GM06990 (cell line): ENCODE data around the gene NPAS2.

Source experiments
- DNase-seq: peaks from one replicate; pipeline ENCODE4 v3.0.0-alpha.2; 2011; ENCODE audit not compliant: insufficient read length; ENCODE audit errors: extremely low read depth
- H3K27me3 ChIP-seq: replicated peaks from 2 replicates; pipeline ENCODE4 v1.6.0; 2011; ENCODE audit warnings: low read length; ENCODE audit not compliant: control insufficient read depth, insufficient read depth
- H3K36me3 ChIP-seq: 2 replicates; pipeline ENCODE4 v1.5.1; 2011; ENCODE audit warnings: low read length; ENCODE audit not compliant: control insufficient read depth, insufficient read depth
- H3K4me3 ChIP-seq: replicated peaks from 2 replicates; pipeline ENCODE4 v1.5.1; 2011; ENCODE audit warnings: low read depth, mild to moderate bottlenecking, control low read depth, low read length
- TF ChIP-seq, protein P1 (sequence below): IDR thresholded peaks from 2 replicates; pipeline ENCODE4 v1.5.1; 2011; ENCODE audit warnings: low read length, control low read depth, mild to moderate bottlenecking, inconsistent platforms; ENCODE audit not compliant: insufficient read depth, poor library complexity, severe bottlenecking

The NPAS2 gene

DNA sequence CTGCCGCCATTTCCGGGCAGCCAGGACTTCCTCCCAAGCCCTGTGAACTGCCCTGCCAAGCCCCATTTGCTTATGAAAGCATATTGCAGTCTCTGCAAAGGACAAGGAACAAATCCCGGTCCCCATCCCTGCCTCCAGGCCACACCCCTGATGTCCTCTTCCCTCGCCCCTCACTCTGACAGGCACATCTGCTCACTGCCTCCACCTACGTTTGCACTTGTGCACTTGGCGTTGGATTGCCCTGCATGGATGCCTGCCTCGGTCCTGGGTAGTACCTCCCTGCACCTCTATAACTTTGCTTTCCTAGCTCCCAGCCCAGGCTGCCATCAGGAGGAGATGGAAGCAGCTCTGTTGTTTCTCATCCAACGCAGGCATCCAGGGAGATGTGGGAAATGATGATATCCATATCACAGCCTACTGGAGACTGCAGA is 162.5 kb downstream of the NPAS2 start:
- H3K36me3 ChIP-seq: no peaks in the 10 kb centered on the region
- no peak for DNase-seq
- H3K4me3 ChIP-seq: no peak overlapping the region
- H3K27me3 ChIP-seq: no peaks in the 10 kb centered on the region
- TF ChIP-seq, protein P1, sequence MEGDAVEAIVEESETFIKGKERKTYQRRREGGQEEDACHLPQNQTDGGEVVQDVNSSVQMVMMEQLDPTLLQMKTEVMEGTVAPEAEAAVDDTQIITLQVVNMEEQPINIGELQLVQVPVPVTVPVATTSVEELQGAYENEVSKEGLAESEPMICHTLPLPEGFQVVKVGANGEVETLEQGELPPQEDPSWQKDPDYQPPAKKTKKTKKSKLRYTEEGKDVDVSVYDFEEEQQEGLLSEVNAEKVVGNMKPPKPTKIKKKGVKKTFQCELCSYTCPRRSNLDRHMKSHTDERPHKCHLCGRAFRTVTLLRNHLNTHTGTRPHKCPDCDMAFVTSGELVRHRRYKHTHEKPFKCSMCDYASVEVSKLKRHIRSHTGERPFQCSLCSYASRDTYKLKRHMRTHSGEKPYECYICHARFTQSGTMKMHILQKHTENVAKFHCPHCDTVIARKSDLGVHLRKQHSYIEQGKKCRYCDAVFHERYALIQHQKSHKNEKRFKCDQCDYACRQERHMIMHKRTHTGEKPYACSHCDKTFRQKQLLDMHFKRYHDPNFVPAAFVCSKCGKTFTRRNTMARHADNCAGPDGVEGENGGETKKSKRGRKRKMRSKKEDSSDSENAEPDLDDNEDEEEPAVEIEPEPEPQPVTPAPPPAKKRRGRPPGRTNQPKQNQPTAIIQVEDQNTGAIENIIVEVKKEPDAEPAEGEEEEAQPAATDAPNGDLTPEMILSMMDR: no peak

- H3K36me3 ChIP-seq: no peaks in the 10 kb centered on the region
- TF ChIP-seq, protein P1: no peak
- DNase-seq: no peak
- no peak overlapping the region for H3K4me3 ChIP-seq
- no peaks in the 10 kb centered on the region for H3K27me3 ChIP-seq
These were observed 163.3 kb downstream of the NPAS2 start for GRCh38 chr2:100983201-100983600.

DNA sequence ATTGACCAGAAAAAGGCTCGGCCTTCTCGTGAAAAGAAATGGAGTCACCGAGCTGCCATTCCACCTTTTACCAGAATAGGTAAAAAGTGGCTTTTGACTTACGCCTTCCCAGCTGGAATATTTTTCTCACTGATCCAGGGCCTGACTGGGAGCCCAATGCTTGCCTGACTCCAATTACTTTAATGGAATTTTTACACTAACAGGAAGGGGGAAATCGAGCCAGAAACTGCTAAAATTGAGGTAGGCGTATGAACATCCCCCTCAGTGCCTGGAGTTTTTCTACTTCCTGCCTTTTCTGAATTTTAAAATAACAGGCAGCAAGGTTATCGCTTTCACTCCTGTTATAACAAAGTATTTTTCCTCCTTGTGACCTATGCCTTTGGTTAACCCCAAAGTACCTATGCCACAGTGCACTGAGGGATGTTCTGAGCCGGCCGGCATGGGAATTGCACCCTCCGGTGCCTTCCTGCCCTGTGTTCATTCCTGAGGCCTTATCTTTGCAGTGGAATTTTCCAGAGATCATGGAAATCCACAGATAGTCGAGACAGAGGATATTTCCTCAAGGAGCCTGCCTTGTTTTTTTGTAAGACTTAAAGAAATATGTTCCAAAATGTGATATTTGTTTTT is 163.9 kb downstream of the NPAS2 start:
- Histone ChIP-seq H3K4me3 (no peak overlapping the region), H3K27me3 (no peaks in the 10 kb centered on the region), H3K36me3 (no peaks in the 10 kb centered on the region)
- TF ChIP-seq, protein P1: no peak
- no peak for DNase-seq

- H3K36me3 ChIP-seq: no peaks in the 10 kb centered on the region
- TF ChIP-seq, protein P1: peak; percentile 90
- no peak for DNase-seq
- no peak overlapping the region for H3K4me3 ChIP-seq
- H3K27me3 ChIP-seq: no peaks in the 10 kb centered on the region
These were observed 165.0 kb downstream of the NPAS2 start for GRCh38 chr2:100984892-100985307.

DNA sequence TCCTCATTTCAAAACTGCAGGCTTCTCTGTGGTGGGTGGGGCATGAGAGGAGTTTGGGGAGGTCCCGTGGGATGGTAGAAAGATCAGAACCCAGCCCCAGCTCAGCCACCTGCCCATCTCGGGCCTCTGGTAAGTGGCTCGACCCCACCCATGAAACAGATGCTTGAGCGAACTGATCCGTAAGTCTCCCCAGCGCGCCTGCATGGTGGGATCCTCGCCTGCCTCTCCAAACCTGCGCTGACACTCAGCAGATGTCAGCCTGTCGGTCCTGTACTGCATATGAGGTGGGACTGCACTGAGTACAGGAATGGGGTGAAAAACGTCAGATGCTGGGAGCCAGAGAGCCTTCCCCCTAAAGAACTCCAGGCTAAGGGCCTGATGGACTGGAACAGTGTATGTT is 166.2 kb downstream of the NPAS2 start:
- Histone ChIP-seq H3K4me3 (no peak overlapping the region), H3K27me3 (no peaks in the 10 kb centered on the region; the same call in 1 of the 2 replicates), H3K36me3 (no peaks in the 10 kb centered on the region)
- no peak for DNase-seq
- TF ChIP-seq, protein P1: no peak

DNA sequence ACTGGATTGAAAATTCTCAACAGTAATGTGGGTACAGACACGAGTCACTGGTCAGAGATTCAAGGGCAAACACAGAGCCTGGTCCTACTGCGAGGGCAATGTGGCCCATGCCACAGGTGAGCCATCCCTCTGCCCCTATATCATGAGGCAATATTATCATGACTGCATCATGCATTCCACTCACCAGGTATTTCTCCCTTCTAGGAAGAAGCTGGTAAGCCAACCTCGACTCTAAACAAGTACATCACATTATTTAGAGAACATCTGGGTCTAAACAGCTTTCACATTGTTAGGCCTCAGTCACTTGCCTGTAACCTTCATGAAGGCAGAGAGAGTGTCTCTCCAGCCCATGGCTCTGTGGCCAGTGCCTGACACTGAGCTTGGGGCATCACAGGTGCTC is 167.6 kb downstream of the NPAS2 start:
- H3K27me3 ChIP-seq: no peaks in the 10 kb centered on the region; the same call in 1 of the 2 replicates
- no peaks in the 10 kb centered on the region for H3K36me3 ChIP-seq
- no peak for DNase-seq
- TF ChIP-seq, protein P1: no peak
- H3K4me3 ChIP-seq: no peak overlapping the region
